HepG2 (cell line): Measurements from ENCODE around the gene NGF.

ENCODE experiments used
- GLI4 ChIP-seq: sonication (generic); formaldehyde crosslinking; IDR thresholded peaks from 2 replicates; pipeline ENCODE4 v1.5.1; 2020; ENCODE audit warnings: missing genetic modification reagents, mild to moderate bottlenecking, moderate library complexity, borderline replicate concordance
- ZNF12 ChIP-seq: sonication (generic); formaldehyde crosslinking; IDR thresholded peaks from 2 replicates; pipeline ENCODE4 v1.5.0; 2020; ENCODE audit warnings: missing genetic modification reagents

GRCh38 chr1:115337276-115337632 is 795 bp downstream of the NGF start:
- TF ChIP-seq ZNF12 (CRISPR knock-in tag) (no peak), GLI4 (CRISPR knock-in tag) (no peak)
